H1 (cell line): ENCODE data around the gene TLR7. TPM values are rescaled to one million over a fixed set of nuclear protein-coding genes. Genes with fewer than 3 reads are reported as not detected.

Experiments
- CTCF ChIA-PET: fragments of 300-600 bp; sonication (Branson Sonifier 250); formaldehyde crosslinking; loops from one replicate; lab custom pipeline; 2021; ENCODE audit not compliant: partially characterized antibody; lab: Charles Lee
- POLR2A ChIA-PET: fragments of 300-600 bp; sonication (Branson Sonifier 250); formaldehyde crosslinking; loops from one replicate; lab custom pipeline; 2021; ENCODE audit warnings: inconsistent platforms; ENCODE audit not compliant: partially characterized antibody; lab: Charles Lee
- DNase-seq, 2 experiments: peaks; one replicate each; pipeline versions ENCODE4 v3.0.0 to v3.0.0-alpha.2; 2010 to 2022; ENCODE audit warnings: low spot score in 2 of 2, low read depth in 1 of 2, mixed read lengths in 1 of 2
- FAIRE-seq: peaks from 2 replicates; lab custom pipeline; 2011; peaks lifted over from hg19 to GRCh38; lab: Jason Lieb, UNC
- H2AFZ ChIP-seq: 2 replicates; pipeline ENCODE4 v1.8.1; 2012; ENCODE audit warnings: low read length, inconsistent platforms
- H2AK5ac ChIP-seq: 2 replicates; pipeline ENCODE4 v1.6.1; 2013; ENCODE audit warnings: low read depth, low read length
- H2BK120ac ChIP-seq: replicated peaks from 2 replicates; pipeline ENCODE3; 2013; ENCODE audit warnings: low read depth, low read length, inconsistent platforms
- H2BK12ac ChIP-seq: 2 replicates; pipeline ENCODE4 v1.6.1; 2013; ENCODE audit warnings: low read depth, low read length
- H2BK15ac ChIP-seq: 2 replicates; pipeline ENCODE4 v1.6.1; 2013; ENCODE audit warnings: low read length
- H2BK20ac ChIP-seq: 2 replicates; pipeline ENCODE4 v1.6.1; 2013; ENCODE audit warnings: low read length
- H2BK5ac ChIP-seq: 2 replicates; pipeline ENCODE4 v1.6.1; 2013; ENCODE audit warnings: low read depth, low read length
- H3K14ac ChIP-seq: 2 replicates; pipeline ENCODE4 v1.6.1; 2013; ENCODE audit warnings: inconsistent platforms; ENCODE audit not compliant: insufficient read length
- H3K18ac ChIP-seq: 2 replicates; pipeline ENCODE4 v1.6.1; 2013; ENCODE audit warnings: low read length; ENCODE audit errors: extremely low read depth
- H3K23ac ChIP-seq: 2 replicates; pipeline ENCODE4 v1.6.1; 2013; ENCODE audit warnings: inconsistent platforms; ENCODE audit not compliant: insufficient read length
- H3K23me2 ChIP-seq: 2 replicates; pipeline ENCODE4 v1.6.1; 2013; ENCODE audit warnings: low read depth, low read length
- H3K27ac ChIP-seq: 2 replicates; pipeline ENCODE4 v1.6.1; 2011; ENCODE audit warnings: low read depth, low read length, inconsistent platforms
- H3K27me3 ChIP-seq, 4 experiments: replicated peaks in 1 of 4; 1 replicate in 1 of 4; 2 replicates in 3 of 4; pipeline versions ENCODE4 v1.6.1 to v1.8.1; 2011 to 2013; ENCODE audit warnings: low read length in 3 of 4, mild to moderate bottlenecking in 3 of 4, inconsistent platforms in 2 of 4, mixed read lengths in 2 of 4, moderate library complexity in 1 of 4; ENCODE audit not compliant: control insufficient read depth in 3 of 4, insufficient read depth in 3 of 4; ENCODE audit errors: extremely low read depth in 1 of 4
- H3K36me3 ChIP-seq, 4 experiments: 2 replicates each; pipeline versions ENCODE4 v1.6.1 to v1.8.1; 2011 to 2013; ENCODE audit warnings: mild to moderate bottlenecking in 4 of 4, low read length in 3 of 4, moderate library complexity in 2 of 4, control low read depth in 1 of 4, inconsistent platforms in 1 of 4; ENCODE audit not compliant: insufficient read depth in 4 of 4, control insufficient read depth in 2 of 4
- H3K4ac ChIP-seq: replicated peaks from 2 replicates; pipeline ENCODE3; 2013; ENCODE audit warnings: low read length, low read depth, mixed read lengths, inconsistent platforms; ENCODE audit not compliant: insufficient read length
- H3K4me1 ChIP-seq, 4 experiments: replicated peaks in 1 of 4; 1 replicate in 1 of 4; 2 replicates in 3 of 4; pipeline versions ENCODE4 v1.6.1 to v1.8.1; 2011 to 2013; ENCODE audit warnings: low read length in 3 of 4, inconsistent platforms in 2 of 4, mixed read lengths in 1 of 4; ENCODE audit not compliant: insufficient read depth in 4 of 4, control insufficient read depth in 3 of 4
- H3K4me2 ChIP-seq, 2 experiments: 2 replicates each; pipeline versions ENCODE4 v1.6.1 to v1.8.1; 2011 to 2013; ENCODE audit warnings: low read depth in 2 of 2, low read length in 2 of 2, control low read depth in 1 of 2, inconsistent platforms in 1 of 2, mild to moderate bottlenecking in 1 of 2; ENCODE audit not compliant: insufficient read depth in 1 of 2
- H3K4me3 ChIP-seq, 4 experiments: fragments of 200-600, 300-600 bp in 1 of 4; sonication (generic), shearing (Covaris generic), sonication (Bioruptor Twin) in 1 of 4; 2 replicates each; pipeline versions ENCODE4 v1.5.1 to v1.8.1; 2011 to 2016; ENCODE audit warnings: low read length in 4 of 4, low read depth in 3 of 4, control low read depth in 2 of 4, inconsistent platforms in 2 of 4, mild to moderate bottlenecking in 2 of 4, mixed read lengths in 1 of 4, moderate library complexity in 1 of 4; ENCODE audit not compliant: insufficient read depth in 2 of 4; ENCODE audit errors: extremely low read depth in 1 of 4
- H3K56ac ChIP-seq: replicated peaks from 2 replicates; pipeline ENCODE3; 2013; ENCODE audit warnings: low read depth, mild to moderate bottlenecking, mixed read lengths, low read length, inconsistent platforms; ENCODE audit not compliant: insufficient read length
- H3K79me1 ChIP-seq: 2 replicates; pipeline ENCODE4 v1.6.1; 2013; ENCODE audit warnings: low read depth, low read length, control low read depth
- H3K79me2 ChIP-seq, 2 experiments: 2 replicates each; pipeline versions ENCODE4 v1.6.1 to v1.8.1; 2012 to 2013; ENCODE audit warnings: low read length in 2 of 2, mild to moderate bottlenecking in 2 of 2, inconsistent platforms in 1 of 2; ENCODE audit not compliant: insufficient read depth in 2 of 2, control insufficient read depth in 1 of 2
- H3K9ac ChIP-seq, 4 experiments: replicated peaks in 1 of 4; 1 replicate in 1 of 4; 2 replicates in 3 of 4; pipeline versions ENCODE4 v1.6.1 to v1.8.1; 2011 to 2013; ENCODE audit warnings: low read depth in 3 of 4, low read length in 3 of 4, control low read depth in 2 of 4, mild to moderate bottlenecking in 2 of 4, moderate library complexity in 2 of 4, inconsistent platforms in 1 of 4; ENCODE audit errors: extremely low read depth in 1 of 4
- H3K9me3 ChIP-seq, 2 experiments: 2 replicates each; pipeline versions ENCODE4 v1.6.1 to v1.8.1; 2012 to 2013; ENCODE audit warnings: mild to moderate bottlenecking in 2 of 2, moderate library complexity in 2 of 2, control low read depth in 1 of 2, inconsistent platforms in 1 of 2, low read depth in 1 of 2, low read length in 1 of 2, mixed read lengths in 1 of 2; ENCODE audit not compliant: insufficient read depth in 2 of 2
- H4K20me1 ChIP-seq, 2 experiments: replicated peaks in 1 of 2; 2 replicates each; pipeline versions ENCODE3 to v1.8.1; 2011 to 2013; ENCODE audit warnings: inconsistent platforms in 2 of 2, low read length in 2 of 2, mild to moderate bottlenecking in 1 of 2; ENCODE audit not compliant: insufficient read depth in 2 of 2, control insufficient read depth in 1 of 2
- H4K5ac ChIP-seq: 2 replicates; pipeline ENCODE4 v1.6.1; 2013; ENCODE audit warnings: low read length, low read depth, mixed read lengths, inconsistent platforms; ENCODE audit not compliant: insufficient read length
- H4K8ac ChIP-seq: 2 replicates; pipeline ENCODE4 v1.8.0; 2013; ENCODE audit warnings: mild to moderate bottlenecking, moderate library complexity, low read length, inconsistent platforms; ENCODE audit not compliant: insufficient read depth; ENCODE audit errors: extremely low read depth
- H4K91ac ChIP-seq: replicated peaks from 2 replicates; pipeline ENCODE3; 2013; ENCODE audit warnings: low read length, mixed read lengths, inconsistent platforms; ENCODE audit not compliant: insufficient read length
- BACH1 ChIP-seq: IDR thresholded peaks from 2 replicates; pipeline ENCODE4 v1.6.1; 2012; ENCODE audit warnings: low read length, improper control_type of control experiment
- BCL11A ChIP-seq, 2 experiments: IDR thresholded peaks; one replicate each; pipeline ENCODE4 v1.6.1; 2011; ENCODE audit warnings: low read depth in 2 of 2, low read length in 2 of 2, mild to moderate bottlenecking in 2 of 2
- BRCA1 ChIP-seq: IDR thresholded peaks from 2 replicates; pipeline ENCODE4 v1.6.1; 2012; ENCODE audit warnings: low read depth, low read length, improper control_type of control experiment
- CBX8 ChIP-seq: fragments of 300-800, 300-1000 bp; sonication (generic); IDR thresholded peaks from 2 replicates; pipeline ENCODE4 v1.7.1; 2016; ENCODE audit warnings: low read depth, low read length, borderline replicate concordance
- GTF2F1 ChIP-seq: IDR thresholded peaks from 2 replicates; pipeline ENCODE4 v1.6.1; 2012; ENCODE audit warnings: low read depth, low read length, improper control_type of control experiment, borderline replicate concordance
- HDAC2 ChIP-seq, 2 experiments: fragments of 300-600 bp in 1 of 2; sonication (generic) in 1 of 2; IDR thresholded peaks; 2 replicates each; pipeline ENCODE4 v1.6.1; 2011 to 2012; ENCODE audit warnings: low read depth in 2 of 2, low read length in 2 of 2, mild to moderate bottlenecking in 2 of 2, moderate library complexity in 2 of 2, borderline replicate concordance in 1 of 2, inconsistent platforms in 1 of 2
- JUN ChIP-seq: IDR thresholded peaks from 2 replicates; pipeline ENCODE4 v1.6.1; 2011; ENCODE audit warnings: low read depth, mild to moderate bottlenecking, improper control_type of control experiment, low read length
- JUND ChIP-seq: IDR thresholded peaks from 2 replicates; pipeline ENCODE4 v1.6.1; 2011; ENCODE audit warnings: mild to moderate bottlenecking, improper control_type of control experiment, low read length
- KDM5A ChIP-seq: fragments of 200-600 bp; IDR thresholded peaks from 2 replicates; pipeline ENCODE4 v1.7.1; 2012; ENCODE audit warnings: mild to moderate bottlenecking, low read length, inconsistent platforms, mixed read lengths
- MAX ChIP-seq: IDR thresholded peaks from 2 replicates; pipeline ENCODE4 v1.6.1; 2012; ENCODE audit warnings: inconsistent platforms
- PHF8 ChIP-seq: fragments of 200-600 bp; sonication (generic); conservative IDR thresholded peaks from 2 replicates; pipeline ENCODE4 v1.7.1; 2012; ENCODE audit warnings: low read depth, mild to moderate bottlenecking, inconsistent platforms, low read length, moderate library complexity
- POLR2A ChIP-seq, 2 experiments: IDR thresholded peaks; 1 replicate in 1 of 2; 2 replicates in 1 of 2; pipeline ENCODE4 v1.6.1; 2011; ENCODE audit warnings: low read depth in 2 of 2, low read length in 2 of 2, mild to moderate bottlenecking in 2 of 2; ENCODE audit errors: control extremely low read depth in 1 of 2
- SIRT6 ChIP-seq: IDR thresholded peaks from one replicate; pipeline ENCODE4 v1.7.1; 2012; ENCODE audit warnings: low read length, inconsistent platforms
- YY1 ChIP-seq: IDR thresholded peaks from 2 replicates; pipeline ENCODE4 v1.6.1; 2011; ENCODE audit warnings: low read depth, mild to moderate bottlenecking, low read length
- WGBS, 2 experiments: shearing (Covaris generic) in 1 of 2; methylation state at CpG; one replicate each; pipeline versions ENCODE4 v1.1.6 to v1.1.7; 2013 to 2015; ENCODE audit warnings: low lambda C conversion rate in 2 of 2, mixed read lengths in 2 of 2, inconsistent platforms in 1 of 2, low coverage in 1 of 2, missing lambda C conversion rate in 1 of 2; ENCODE audit not compliant: insufficient replicate concordance in 2 of 2, insufficient coverage in 1 of 2, insufficient read length in 1 of 2; ENCODE audit errors: extremely low coverage in 1 of 2, missing lambda C conversion rate in 1 of 2; 5-methylcytosine and 5-hydroxymethylcytosine counted together
- polyA plus RNA-seq, 7 experiments: library from polyadenylated mRNA; depleted of rRNA in 3 of 7; stranded (reverse) in 5 of 7; unstranded in 2 of 7; fragments of >200 nt in 5 of 7; fragments of 200-250 nt in 2 of 7; gene quantifications; 1 replicate in 5 of 7; 2 replicates in 1 of 7; 4 replicates in 1 of 7; pipeline versions ENCODE4 v1.2.1 to v1.2.3, GENCODE V29; 2011 to 2013; ENCODE audit warnings: missing spikeins in 2 of 7, mixed read lengths in 2 of 7
- total RNA-seq: library from RNA; stranded (reverse); fragmentation: NEBNext Ultra II Directional; extraction: Animal tissue kit (Norgen Biotek cat#: 25700); gene quantifications from 2 replicates; pipeline ENCODE4 v1.2.1, GENCODE V29; 2021

Gene TLR7
- total and polyA plus RNA-seq, 2 of the 8 experiments (the other 6 are each of a cell fraction or from before 2014, with no cell fraction given), result 0.02 TPM; not detected in 1

GRCh38 chrX:12891915-12892506 lies 25.1 kb downstream of the TLR7 start:
- Histone ChIP-seq H2BK20ac (no peak overlapping the region), H4K91ac (no peak overlapping the region), H3K23me2 (no peaks in the 10 kb centered on the region), H3K9me3 (no peaks in the 10 kb centered on the region), H4K5ac (no peak overlapping the region), H2BK5ac (no peak overlapping the region), H3K56ac (no peak overlapping the region), H3K4me2 (no peak overlapping the region), H3K79me2 (no peaks in the 10 kb centered on the region), H3K27ac (no peak overlapping the region), H3K4me3 (no peak overlapping the region), H4K20me1 (no peaks in the 10 kb centered on the region), H3K79me1 (no peaks in the 10 kb centered on the region), H3K27me3 (no peaks in the 10 kb centered on the region), H2BK120ac (no peak overlapping the region), H2BK12ac (no peak overlapping the region), H2BK15ac (no peak overlapping the region), H3K18ac (no peak overlapping the region), H3K9ac (no peak overlapping the region), H3K23ac (no peak overlapping the region), H3K14ac (no peak overlapping the region), H3K36me3 (no peaks in the 10 kb centered on the region), H2AFZ (no peak overlapping the region), H2AK5ac (no peak overlapping the region), H3K4me1 (no peaks in the 10 kb centered on the region), H4K8ac (no peak overlapping the region), H3K4ac (no peak overlapping the region)
- 90% methylated on average over 2 of the region's 2 CpGs; no CpG with 5 or more reads in 1 of the 2 experiments for WGBS, 2 experiments
- DNase-seq, result no peak
- no peak for FAIRE-seq
- POLR2A ChIA-PET, result no interaction called here
- CTCF ChIA-PET, result interaction anchor here (1.7 to 2.8 kb wide), 2 partner anchors 77 kb away, joined by 8 to 9 read pairs; no protein-coding TSS in a partner anchor
- TF ChIP-seq MAX, result no peak
- TF ChIP-seq CBX8, result no peak
- TF ChIP-seq YY1, result no peak
- no peak for TF ChIP-seq PHF8
- no peak for TF ChIP-seq GTF2F1
- no peak for TF ChIP-seq JUN
- no peak for TF ChIP-seq HDAC2 (IDR thresholded peaks at IDR 0.05; ENCODE audit: borderline replicate concordance in 1 of 2, low read depth in 2 of 2, low read length in 2 of 2)
- no peak for TF ChIP-seq BRCA1
- TF ChIP-seq POLR2A (IDR thresholded peaks at IDR 0.05; ENCODE audit: control extremely low read depth in 1 of 2, low read depth in 2 of 2, low read length in 2 of 2), result no peak
- no peak for TF ChIP-seq SIRT6
- TF ChIP-seq KDM5A, result no peak
- no peak for TF ChIP-seq BACH1
- no peak for TF ChIP-seq BCL11A (IDR thresholded peaks at IDR 0.05; ENCODE audit: low read depth in 2 of 2, low read length in 2 of 2)
- no peak for TF ChIP-seq JUND
